ENCODE results near the gene MEST.

The MEST gene

DNA sequence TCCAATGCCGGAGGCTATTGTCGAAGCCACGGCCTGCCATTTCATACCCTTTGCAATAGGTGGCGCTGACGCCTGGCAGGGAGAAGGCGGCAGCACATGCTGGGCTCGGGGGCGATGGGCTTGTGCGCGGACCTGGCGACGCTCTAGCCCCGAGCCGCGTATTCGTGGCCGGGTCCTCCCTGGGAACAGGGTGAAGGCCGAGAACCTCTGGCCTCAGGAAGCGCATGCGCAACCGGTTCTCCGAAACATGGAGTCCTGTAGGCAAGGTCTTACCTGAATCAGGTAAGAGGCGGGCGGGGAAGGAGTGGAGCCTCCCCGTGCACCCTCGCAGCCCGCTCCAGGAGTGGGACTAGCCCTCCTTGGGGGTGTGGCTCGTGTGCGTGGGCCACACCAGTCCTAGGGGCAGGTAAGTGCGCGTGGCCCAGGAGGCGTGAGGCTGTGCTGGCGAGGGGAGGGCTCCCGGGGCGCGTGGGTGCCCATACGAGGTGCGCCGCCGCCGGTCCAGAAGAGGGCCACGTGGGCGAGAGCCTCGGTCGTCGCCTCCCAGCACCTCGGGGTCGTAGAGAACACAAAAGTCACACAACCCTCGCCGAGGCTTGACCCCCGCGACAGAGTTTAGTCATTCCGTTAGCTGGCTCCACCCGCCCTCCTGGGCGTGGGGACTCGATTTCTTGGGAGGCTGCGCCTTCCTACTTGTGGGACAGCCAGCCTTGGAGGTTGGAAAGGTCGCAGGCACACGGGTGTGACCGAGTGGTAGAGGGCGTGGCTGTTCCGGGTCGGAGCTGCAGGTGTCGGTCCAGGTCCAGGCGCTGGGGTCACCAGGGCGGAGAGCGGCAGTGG is 5.6 kb upstream of the MEST start:
- TF ChIP-seq, protein P1, sequence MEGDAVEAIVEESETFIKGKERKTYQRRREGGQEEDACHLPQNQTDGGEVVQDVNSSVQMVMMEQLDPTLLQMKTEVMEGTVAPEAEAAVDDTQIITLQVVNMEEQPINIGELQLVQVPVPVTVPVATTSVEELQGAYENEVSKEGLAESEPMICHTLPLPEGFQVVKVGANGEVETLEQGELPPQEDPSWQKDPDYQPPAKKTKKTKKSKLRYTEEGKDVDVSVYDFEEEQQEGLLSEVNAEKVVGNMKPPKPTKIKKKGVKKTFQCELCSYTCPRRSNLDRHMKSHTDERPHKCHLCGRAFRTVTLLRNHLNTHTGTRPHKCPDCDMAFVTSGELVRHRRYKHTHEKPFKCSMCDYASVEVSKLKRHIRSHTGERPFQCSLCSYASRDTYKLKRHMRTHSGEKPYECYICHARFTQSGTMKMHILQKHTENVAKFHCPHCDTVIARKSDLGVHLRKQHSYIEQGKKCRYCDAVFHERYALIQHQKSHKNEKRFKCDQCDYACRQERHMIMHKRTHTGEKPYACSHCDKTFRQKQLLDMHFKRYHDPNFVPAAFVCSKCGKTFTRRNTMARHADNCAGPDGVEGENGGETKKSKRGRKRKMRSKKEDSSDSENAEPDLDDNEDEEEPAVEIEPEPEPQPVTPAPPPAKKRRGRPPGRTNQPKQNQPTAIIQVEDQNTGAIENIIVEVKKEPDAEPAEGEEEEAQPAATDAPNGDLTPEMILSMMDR (conservative IDR thresholded peaks at IDR 0.05), result peak; percentile 98
- peak; percentile 55; the same call in 1 of the 2 replicates for TF ChIP-seq ZFX (IDR thresholded peaks at IDR 0.05)
- H3K27ac ChIP-seq, result peak overlapping the region; percentile 88

DNA sequence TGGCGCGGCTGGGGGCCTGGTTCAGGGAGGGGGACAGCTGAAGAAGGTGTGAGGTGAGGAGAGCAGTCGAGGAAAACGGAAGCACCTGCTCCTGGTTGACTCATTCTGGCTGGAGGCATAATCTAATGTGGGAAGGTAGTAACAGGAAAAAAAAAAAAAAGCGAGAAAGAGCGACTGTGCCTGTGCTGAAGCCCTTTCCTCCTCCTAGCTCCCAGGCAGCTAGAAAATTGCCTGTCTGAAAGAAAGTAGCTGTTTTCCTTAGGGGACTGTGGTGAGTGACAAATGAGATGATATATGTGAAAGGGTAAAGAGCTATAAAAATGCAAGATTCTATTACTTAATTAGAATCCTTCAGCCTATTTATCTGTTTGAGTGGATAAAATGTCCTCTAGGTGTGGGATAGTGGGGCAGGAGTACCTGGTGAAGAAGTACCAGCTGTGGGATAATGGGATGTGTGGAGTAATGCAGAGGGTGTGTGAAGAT is 4.9 kb upstream of the MEST start:
- TF ChIP-seq, protein P1 (conservative IDR thresholded peaks at IDR 0.05), result no peak
- no peak for TF ChIP-seq ZFX (IDR thresholded peaks at IDR 0.05)
- peak overlapping the region; percentile 88 for H3K27ac ChIP-seq

DNA sequence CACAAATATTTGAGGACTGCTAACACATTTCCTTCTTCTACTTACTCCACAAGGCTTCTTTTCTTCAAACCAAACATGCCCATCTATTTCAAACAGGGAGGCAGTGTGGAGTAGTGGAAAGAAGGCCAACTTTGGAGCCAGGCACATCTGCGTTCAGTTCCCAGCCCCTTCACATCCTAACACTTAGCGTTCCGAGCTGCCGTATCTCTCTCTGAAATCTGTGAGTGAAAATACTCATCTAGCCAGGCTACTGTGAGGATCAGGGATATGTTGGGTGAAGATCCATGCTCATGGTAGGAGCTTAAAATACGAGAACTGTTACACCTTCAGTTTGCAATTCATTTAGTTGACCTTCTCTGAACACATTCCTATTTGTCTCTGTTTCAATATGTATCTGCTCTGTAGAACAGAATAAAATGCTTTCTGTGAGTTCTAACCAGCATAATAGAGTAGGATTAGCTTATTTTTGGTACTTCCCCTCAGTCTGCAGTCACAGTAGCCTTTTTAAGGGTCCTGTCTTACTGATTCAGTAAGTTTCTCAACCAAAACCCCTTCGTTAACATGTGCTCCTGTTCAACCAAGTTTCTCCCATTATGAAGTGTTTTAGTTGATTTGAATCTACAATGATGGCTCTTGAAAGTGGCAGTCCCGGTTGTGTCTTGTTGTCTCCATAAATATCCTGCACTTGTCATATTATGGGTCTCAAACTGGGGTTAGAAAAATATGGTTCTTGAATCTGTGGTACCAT is 3.3 kb upstream of the MEST start:
- no peak overlapping the region for H3K27ac ChIP-seq
- TF ChIP-seq ZFX (IDR thresholded peaks at IDR 0.05), result no peak
- TF ChIP-seq, protein P1 (conservative IDR thresholded peaks at IDR 0.05), result no peak

DNA sequence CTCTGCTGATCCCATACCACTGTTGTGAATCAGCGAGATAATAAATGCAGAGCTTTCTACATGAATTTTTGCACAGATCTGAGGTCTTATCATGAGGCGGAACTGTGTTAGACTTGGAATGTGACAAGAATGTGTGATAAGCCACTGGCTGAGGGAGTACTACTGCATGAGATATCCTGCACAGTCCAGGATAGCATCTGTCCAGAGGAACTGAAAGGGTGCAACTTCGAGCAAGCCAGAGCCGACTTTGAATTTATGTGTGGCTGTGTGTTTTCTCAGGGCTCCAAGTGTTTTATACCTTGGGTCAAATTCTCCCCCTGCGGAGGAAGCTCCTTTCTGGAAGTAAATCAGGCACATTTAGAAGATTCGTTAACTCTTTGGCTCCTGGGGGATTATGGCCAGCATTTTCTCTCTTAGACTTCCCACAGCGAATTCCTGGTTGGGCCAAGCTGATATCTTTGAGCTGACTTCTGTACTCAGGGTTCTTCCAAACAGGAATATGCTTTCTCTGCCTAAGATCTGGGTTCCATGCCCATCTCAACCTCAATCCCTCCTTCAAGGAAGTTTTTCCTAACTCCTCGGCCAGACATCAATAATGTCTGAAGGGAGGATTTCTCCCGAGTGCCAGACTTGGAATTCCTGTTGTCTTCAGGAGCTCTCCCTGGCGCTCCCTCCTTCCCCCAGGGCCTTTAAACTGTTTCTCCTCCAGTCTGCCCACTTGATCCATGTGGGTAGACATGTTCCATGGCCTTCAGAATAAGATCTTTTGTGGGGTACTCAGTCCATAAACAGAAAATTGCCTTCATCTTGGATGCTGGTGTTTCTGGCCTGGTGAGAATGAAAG is 2.5 kb upstream of the MEST start:
- TF ChIP-seq, protein P1 (conservative IDR thresholded peaks at IDR 0.05), result no peak
- TF ChIP-seq ZFX (IDR thresholded peaks at IDR 0.05), result no peak
- no peak overlapping the region for H3K27ac ChIP-seq

DNA sequence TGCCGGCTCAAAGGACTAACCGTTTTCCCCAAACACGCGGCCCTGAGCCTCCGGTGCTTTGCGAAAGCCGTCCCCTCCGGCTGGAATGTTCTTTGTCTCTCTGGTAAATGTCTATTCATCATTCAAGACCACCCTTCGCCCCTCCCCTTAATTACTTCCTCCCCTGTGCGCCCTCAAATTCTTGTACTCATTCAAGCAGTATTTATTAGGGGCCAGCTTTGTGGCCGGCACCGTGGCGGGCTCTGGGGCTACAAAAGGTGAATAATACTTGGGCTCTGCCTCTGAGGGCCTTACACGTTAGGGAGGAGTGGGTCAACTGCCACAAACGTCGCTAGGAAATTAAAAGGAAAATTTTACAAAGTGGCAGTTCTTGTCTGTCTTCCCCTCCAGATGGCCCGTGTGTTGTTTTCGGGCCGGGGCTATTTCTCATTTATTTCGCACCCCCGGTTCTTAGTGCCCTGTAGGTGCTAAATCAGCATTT is 1.5 kb upstream of the MEST start:
- no peak for TF ChIP-seq ZFX (IDR thresholded peaks at IDR 0.05)
- TF ChIP-seq, protein P1 (conservative IDR thresholded peaks at IDR 0.05), result no peak
- no peak overlapping the region for H3K27ac ChIP-seq

DNA sequence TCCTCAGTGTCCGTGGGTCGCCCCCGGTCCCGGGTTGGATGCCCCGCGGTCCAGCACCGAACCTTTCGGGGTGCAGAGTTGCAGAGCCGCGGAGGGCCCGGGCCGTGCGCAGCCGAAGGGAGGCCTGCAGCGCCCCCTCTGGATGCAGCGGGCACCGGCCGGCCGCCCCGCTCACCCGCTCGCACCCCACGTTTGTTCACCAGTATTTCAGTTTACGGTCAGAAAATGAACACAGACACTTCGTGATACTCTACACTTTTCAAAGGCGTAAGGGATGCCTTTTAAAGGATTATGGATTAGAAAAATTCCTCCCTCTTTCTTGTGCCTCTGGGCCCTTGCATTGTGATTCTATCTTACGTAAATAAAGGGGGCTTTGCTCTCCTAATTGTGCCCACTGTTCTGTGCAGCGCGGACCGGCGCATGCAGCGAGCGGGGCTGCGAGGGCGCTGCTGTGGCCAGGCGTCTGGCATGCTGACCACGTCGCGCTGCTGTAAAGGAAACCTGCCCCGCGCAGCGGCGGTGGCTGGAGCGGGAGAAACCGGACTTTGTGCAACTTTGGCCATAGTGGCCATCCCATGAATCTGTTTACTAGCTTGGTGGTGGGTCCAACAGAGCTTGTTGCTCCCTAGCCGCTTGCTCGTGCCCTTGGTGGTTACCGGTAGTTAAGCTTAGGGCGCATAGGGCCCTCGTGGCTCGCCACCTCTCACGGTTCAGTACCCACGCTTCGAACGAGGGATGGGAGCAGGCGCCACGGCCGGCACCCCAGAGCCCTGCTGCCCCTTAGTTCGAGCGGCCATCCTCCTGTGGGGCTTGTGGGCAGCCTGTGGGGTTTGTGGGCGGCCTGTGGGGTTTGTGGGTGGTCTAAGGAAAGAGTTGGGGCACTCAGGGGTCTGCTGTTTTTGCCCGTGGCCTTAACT is 739 bp upstream of the MEST start:
- no peak overlapping the region for H3K27ac ChIP-seq
- TF ChIP-seq, protein P1 (conservative IDR thresholded peaks at IDR 0.05), result no peak; the same call in 1 of the 2 replicates
- TF ChIP-seq ZFX (IDR thresholded peaks at IDR 0.05), result no peak

All from C4-2B (cell line).